ENCODE measurements around the gene COL27A1.

Gene COL27A1

DNA sequence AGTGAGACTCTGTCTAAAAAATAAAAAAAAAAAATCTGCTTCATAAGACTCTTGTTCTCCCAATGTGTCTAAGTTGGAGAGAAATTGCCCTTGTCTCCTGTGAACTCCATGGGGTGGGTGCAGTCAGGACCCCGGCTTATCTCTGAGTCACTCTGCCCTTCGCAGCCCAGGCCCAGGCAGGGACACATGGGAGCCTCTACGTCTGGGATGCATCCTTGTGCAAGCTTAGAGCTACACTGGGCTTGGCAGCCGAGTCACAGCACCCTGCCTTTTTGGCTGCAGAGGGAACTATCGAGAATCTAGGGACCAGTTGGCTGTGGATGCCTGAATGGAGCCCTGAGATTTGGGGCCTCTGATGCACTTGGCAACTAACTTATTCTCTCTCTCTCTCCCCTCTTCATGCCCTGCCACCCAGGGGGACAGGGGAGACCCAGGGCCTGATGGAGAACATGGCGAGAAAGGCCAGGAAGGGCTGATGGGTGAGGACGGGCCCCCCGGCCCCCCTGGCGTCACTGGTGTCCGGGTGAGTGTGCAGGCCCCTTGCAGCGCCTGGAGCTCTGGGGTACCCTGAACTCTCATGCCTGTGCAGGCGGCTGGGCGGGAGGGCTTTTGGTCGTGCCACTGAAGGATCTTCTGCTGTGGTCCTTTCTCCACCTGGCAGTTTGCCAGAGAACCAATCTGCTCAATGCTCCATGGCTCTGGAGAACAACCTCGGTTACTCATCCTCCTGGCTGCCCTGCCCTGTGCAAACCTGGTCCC is 120.1 kb downstream of the COL27A1 start:
- DNase-seq, result no peak

DNA sequence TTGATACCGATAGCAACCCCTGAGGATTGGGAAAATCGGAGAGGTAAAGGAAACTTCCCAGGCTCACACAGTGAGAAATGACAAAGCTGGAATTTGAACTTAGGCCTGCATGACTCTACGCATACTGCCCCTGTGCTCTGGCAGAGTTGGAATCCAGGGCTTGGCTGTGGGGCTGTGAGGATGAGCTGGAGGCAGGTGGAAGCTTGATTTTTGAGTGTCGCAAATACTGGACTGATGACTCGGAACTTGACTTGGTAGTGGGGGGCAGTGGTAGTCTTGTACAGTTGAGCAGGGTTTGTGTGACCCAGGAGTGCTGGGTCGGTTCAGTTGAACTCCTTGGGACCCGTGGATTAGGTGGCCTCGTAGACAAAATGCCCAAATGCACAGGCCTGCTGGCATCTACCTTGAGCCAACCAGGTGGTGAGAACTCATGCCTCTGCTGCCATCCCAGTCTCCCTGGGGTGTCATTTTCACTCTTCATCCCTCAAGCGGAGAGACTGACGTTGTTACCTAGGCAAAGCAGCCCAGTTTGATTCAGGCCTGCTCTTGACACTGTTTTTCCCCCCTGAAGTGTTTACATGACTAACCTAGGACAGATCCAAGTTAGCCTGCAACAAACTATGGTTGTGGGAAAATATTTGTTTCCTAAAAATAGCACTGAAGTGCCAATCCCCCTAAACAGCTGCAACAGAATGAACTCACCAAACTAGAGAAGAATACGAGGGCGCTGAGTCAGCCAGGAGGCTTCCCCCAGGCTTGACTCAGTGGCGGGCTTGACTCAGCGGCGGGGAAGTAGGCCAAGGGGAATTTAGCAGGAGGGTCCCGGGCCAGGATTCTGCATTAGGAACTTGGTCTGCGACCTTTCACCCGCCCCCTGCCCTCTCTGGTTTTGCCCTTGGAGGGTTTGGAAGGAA is 121.8 kb downstream of the COL27A1 start:
- no peak for DNase-seq

DNA sequence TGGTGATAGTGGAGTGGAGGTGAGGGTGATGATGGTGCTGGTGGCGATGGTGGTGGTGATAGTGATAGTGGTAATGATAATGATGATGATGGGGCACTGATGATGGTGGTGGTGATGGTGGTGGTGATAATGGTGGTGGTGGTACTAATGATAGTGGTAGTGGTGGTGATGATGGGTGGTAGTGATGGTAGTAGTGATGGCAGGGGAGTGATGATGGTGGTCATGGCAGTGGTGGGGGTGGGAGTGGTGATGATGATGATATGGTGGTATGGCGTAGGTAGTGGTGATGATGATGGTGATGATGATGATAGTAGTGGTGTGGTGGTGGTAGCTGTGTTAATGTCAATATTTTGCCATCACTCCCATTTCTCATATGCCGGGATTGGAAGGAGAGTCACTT is 123.0 kb downstream of the COL27A1 start:
- DNase-seq, result no peak

DNA sequence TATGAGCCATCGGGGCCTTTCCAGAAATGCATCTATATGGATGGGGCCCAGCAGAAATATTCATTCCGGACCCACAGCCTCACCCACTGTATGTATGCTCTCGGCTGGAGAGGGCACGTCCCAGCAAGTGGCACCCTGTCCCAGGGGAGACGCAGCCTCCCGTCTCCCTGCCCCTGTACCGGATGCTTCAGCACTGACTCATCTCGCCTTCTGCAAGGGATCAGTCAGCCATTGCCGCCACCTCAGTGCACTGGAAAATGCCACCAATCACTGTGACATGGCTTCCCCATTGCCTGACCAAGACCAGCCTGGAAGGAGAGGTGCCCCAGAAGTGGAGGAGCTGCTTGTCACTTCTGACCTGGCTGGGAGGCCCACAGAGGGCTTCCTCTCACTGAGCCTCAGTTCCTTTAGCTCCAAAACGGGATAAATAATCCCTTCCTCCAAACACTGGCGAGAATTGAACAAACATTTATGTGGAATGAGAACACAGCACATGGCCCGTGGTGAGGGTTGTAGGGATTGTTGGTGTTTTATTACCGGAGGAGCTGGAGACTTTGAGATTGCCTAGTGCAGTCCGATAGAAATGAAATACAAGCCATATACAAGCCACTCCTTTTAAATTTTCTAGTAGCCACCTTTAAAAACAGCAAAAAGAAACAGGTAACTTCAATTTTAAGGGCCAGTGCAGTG is 123.7 kb downstream of the COL27A1 start:
- DNase-seq, result no peak

DNA sequence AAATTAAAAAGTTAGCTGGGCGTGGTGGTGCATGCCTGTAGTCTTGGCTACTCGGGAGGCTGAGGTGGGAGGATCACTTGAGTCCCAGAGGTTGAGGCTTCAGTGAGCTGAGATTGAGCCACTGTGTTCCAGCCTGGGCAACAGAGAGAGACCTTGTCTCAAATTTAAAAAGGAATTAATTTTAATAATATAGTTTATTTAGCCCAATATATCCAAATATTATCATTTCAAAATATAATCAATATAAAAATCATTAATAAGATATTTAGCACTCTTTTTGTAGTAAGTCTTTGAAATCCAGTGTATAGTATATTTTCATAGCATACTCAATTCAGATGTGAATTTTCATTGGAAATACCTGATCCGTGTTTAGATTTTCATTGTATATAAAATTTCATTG is 124.4 kb downstream of the COL27A1 start:
- DNase-seq, result no peak

DNA sequence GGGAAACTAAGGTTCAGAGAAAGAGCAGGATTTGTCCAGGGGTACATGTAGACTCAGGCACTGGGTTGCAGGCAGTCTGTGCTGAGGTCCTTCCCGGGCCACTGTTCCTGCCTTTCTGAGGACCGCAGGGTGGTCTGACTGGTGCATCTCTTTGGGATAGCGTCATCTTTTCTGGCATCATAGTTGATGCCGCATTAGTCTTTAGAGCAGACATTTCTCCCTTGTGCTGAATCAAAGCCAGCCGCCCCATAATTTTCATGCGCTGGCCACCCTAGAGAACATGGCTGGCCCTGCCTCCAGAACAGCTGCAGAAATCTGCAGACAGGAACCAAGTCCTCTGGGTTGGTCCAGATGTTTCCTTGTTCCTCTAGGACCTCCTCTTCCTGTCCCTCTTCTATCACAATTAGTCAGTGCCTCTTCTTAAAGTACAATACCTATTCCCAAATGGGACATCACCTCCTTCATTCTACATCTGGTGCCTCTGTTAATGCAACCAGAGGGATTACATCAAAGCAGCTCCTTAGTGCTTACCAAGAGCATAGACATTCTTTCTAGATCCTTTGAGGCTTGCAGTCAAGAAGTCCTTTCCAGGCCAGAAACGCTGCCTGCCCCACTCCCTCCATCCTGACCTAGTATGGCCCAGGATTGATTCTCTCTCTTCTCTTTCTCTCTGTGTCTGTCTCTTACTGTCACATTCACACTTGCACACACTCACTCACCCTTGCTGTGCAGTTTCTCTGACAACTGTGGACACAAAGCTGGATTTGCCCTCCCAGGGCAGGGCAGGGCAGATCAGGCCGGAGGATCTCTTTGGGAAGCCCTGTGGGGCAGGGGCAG is 125.5 kb downstream of the COL27A1 start:
- DNase-seq, result no peak

DNA sequence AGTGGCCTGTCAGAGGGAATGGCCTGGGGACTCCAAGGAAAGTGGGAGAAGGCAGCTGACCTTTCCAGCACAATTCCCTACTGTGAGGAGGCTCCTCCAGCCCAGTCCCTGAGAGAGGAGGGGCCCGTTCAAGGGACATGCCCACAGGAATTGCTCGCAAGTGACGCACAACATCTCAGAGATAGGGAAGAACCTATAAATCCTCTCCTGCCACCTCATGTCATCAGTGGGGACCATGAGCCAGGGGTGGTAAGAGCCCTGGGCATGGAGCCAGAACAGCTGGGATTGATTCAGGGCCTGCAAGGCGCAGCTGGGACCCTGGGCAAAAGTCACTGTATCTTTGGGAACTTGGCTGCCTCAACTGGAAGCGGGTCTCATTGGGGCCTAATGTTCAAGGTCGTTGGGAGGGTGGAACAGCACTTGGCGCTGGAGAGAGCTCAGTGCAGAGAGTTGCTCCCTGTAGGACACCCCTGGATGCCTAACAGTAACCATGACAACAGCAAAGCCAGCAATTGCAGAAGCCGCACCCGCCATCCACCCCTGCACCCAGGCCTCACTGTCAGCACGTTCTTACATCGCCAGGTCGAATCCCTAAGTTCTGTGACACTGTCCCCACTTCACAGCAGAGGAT is 126.3 kb downstream of the COL27A1 start:
- no peak for DNase-seq

DNA sequence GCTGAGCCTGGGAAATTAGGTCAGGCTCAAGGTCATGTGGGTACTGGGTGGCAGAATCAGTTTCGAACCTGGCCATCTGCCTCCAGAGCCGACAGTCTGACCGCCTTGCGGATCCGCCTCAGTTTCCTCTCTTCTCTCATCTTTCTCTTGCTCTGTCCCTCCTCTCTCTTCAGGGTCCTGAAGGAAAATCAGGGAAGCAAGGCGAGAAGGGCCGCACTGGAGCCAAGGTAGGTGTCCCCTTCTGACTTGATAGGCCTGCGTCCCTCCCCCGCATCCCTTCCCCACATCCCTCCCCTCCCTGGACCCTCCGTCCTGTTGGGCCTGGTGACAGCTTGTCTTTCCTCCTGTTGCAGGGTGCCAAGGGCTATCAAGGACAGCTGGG is 126.8 kb downstream of the COL27A1 start:
- DNase-seq, result no peak

DNA sequence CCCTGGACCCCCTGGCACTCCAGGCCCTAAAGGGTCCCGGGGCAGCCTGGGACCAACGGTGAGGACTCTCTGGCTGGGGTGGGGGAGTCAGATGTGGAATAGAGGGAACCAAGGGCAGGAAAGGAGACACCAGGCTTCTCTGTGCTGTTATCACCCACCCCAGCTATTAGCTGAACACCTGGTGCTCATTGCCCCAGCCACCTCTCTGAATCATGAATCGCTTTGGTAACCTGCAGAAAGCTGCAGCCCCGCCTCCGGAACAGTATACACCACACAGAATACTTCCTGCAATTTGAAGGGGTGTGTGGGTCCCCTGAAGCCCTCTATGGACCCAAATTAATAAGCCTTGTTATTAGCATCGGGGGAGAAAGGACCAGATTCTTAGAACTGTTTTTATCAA is 127.2 kb downstream of the COL27A1 start:
- DNase-seq, result no peak

DNA sequence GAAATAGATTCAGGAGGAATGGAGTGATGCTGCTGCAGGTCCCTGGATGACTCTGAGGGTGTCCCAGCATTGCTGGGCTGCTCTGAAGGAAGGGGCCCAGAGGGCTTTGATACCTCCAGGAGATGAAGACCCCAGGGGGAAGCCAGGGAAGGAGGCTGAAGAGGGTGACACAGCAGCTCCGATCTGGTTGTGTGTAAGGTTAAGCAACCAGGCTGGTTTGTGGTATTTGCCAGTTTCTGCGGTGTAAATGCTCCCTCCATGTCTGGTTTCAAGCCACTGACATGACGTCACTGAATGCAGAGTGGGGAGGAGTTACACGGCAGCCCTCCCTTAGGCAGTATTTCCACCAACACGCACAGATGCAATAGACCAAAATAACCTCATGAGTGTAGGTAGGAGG is 127.6 kb downstream of the COL27A1 start:
- no peak for DNase-seq

DNA sequence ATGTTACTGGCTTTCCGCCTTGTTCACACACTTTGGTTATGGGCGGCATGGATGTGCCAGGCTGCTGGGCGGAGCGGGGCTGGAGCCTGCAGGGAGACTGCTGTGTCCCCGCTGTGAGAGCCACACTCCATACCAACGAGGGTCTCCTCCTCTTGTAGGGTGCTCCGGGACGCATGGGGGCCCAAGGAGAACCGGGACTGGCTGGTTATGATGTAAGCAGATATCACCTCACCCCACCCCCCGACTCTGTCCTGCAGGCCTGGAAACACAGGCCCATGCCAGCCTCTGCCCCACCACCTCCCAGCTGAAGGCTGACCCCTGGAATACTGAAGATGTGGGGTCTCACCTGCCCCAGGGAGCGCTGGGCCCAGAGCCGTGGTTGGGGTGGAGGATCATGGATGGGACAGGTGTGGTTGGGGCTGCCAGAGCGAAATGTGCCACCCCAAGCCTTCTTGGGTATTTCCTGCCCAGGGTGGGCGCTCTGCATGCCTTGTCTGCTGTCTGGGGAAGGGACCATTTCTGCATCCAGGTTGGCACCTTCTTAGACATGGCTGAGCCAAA is 128.3 kb downstream of the COL27A1 start:
- no peak for DNase-seq

DNA sequence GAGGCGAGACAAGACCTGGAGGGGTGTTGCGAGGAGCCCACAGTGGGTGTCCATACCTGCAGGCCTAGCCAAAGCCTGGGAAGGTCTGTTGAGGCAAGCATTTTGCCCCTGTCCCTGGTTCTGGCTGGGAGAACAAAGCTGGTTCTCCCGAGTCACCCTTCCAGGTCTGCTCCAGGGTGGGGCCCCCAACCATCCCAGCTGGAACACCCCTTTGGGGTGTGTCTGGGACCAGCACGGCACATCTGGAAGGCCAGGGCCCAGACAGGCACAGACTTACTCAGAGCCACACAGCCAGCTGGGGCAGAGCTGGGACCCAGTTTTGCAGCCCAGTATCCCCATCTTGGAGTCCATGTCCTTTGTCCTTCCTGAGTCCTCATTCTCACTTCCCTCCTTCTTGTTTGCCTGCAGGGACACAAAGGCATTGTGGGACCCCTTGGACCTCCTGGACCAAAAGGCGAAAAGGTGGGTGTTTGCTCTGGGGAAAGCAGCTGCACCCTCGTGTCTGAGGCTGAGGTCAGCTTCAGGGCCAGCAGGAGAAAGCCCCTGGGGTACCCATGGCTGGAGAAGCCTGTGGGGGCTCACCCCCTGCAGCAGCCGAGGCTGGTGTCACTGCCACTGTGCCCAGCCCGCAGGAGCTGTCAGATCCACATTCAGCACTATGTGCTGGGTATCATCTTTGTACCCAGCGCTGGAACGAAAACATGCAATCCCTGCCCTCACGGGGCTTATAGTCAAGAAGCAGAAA is 129.2 kb downstream of the COL27A1 start:
- DNase-seq, result no peak

DNA sequence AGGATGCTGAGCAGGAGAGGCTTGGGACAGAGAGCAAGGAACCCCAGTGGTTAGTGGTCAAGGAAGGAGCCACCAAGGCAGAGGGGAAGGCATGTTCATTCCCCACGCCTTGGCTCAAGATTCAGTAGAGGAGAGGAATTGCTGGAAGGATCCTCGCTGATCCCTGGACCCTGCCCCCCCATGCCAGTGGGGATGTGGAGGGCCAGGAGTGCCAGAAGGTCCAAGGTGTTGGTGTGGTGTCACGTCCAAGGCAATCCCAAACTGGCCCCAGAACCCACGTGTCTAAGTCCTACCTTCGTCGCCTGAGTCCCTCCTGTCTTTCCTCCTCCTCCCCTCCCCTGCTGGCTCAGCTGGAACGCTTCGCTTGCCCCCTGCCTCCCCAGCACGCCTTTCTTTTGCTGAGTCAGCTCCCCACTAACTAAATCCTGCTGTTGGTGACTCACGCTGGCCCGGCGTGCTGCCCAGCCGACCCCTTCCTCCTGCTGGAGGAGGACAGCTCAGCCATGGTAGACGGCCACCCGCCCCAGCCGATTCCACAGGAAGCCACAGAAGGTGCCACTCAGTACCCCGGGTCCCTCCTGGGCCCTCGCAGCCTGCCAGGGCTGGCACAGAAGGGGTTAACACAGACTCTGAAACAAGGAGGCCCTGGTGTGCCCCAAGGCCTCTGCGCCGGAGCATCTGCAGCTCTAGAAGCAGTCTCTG is 130.0 kb downstream of the COL27A1 start:
- DNase-seq, result no peak

DNA sequence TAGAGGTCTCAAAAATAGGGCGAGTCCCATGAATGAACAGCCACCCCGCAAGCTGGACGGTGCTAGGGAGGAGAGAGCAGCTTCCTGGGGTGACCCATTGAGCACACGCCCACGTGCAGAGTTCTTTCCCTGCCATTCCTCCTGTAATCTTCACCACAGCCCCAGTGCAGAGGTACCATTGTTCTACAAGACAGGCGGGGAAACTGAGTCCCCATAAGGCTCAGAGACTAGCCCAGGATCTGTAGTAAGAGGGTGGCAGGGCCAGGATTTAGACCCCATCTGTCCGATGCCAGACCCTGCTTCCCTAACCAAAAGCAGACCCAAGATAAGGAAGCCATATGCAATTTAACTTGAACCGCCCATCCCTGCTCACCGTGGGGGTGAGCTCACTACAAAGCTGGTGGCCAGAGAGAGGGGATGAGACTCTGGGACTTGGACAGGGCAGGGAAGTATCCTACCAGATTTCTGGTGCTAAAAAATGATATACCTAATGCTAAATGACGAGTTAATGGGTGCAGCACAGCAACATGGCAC is 130.9 kb downstream of the COL27A1 start:
- DNase-seq, result no peak

DNA sequence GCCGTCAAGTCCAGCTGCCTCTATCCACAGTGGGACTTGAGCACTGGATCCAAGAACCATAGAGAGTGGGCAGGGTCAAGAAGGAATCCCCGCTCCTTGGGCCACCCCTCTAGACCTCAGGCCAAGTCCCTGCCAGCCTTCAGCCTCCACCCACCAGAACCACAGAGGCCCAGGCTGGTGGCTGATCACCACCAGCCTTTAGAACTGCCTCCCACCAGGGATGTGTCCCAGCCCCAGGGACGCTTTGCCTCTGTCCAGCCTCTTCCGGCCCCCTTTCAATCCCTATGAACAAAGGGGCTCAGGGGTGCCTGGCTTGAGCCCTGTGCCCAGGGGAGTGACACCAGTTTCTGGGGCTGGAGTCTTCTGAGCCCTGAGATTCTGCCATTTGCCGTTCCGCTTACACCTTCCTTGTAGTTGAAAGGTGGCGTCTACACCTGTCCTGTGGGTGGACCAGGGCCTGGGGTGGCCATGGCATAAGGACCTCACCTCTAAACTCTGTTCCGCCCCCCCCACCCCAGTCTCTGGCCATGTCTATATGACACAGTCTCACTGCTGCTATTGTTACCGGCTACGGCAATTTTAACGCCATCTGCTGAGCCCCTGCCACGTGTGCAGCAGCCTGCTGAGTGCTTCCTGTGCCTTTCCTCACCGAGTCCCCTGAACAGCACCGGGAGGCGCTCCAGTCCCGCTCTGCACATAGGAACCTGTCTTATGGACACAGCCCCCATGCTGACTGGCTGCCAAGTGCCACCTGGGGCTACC is 131.8 kb downstream of the COL27A1 start:
- no peak for DNase-seq

DNA sequence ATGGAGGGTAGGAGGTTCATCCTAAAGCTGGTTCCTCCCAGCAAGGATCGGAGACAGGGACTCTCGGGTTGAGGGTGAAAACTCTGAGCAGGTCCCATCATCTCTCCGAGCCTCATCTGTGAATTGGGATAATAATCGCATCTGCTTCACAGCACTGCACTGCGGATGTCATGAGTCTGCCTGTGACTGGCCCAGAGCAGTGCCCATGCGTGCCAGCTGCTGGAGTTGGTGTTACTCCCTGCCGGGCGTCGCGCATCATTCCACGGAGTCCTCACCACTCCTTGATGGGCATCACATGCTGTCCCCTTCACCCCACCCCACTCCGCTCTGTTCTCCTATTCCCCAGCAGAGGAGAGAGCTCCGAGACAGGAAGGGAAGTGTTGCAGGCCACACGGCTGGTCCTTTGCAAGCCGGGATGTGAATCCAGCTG is 132.4 kb downstream of the COL27A1 start:
- no peak for DNase-seq

DNA sequence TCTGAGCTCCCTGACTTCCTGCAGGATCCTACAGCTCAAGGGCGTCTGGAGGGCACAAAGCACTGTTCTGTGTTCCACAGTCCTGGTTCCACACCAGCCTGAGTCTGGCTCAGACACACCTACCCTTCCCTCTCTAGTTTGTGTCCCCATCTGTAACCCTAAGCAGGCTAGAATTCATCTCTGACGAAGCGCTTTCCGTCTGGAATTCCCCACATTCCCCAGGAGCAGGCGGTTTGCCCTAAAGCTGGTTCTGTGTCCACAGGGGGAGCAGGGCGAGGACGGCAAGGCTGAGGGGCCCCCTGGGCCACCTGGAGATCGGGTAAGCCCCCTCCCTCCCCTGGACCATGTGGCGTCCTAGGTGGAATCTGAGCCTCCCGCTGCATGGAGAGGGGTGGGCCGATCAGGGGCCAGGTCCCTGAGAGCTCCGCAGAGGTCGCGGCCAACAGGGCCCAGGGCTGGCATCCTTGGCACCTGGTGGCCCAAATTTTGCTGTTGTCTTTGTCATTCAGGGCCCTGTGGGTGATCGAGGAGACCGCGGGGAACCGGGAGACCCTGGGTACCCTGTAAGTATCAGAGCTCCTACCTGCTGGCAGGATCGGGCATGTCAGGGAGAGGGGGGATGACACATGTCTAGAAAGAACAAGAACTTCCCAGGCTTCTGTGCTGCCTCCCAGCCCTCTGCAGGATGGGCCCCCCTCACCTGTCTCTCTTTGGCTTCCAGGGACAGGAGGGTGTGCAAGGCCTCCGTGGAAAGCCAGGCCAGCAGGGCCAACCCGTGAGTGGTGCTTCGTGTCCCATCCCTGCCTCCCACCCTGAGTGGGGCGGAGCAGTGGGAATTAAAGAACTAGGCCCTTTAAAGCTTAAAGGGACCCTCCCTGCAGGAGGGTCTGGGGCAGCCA is 133.1 kb downstream of the COL27A1 start:
- no peak for DNase-seq

DNA sequence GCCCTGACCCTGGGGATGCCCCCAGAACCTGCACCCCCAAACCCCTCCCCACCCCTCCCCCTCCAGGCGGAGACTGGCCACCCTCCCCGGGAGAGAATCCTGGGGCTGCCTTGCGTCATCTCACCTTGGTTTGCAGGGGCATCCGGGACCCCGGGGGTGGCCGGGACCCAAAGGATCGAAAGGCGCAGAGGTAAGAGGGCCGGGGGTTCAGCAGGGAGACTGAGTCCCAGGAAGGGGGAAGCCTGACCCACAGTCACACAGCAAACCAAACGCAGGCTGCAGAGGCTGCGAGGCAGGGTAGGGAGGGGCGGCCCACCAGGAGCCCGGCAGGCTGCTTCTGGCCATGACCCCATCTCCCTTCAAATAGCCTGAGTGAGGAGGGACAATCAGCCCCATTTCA is 133.8 kb downstream of the COL27A1 start:
- DNase-seq, result no peak
